ENCODE measurements around the gene PFDN5.
A peak's percentile ranks its signal among the peaks of the same experiment; 100 is the strongest.
"Not testable (repeated sequence)": the region's sequence is repeated elsewhere in the genome, so short reads cannot be mapped to it uniquely, and the experiment has no call there.

PFDN5 gene

DNA sequence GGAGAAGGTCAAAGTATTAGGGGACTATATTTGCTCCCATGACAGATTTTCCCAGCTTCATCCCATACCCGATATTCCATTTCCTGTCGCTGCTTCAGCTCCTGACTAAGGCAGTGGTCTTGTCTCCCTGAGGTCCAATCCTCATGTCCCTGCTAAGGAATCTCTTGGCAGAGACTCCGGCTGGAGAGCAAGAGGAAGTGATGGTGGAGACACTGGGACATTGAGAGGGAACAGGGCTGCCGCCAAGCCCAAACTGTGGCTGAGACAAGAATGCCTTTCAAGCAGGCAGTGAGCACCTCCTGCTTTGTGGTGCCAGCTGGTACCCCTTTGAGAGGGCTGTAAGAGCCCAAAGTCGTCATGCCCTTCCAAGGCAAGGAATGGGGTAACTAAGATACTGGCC is 35.3 kb downstream of the PFDN5 start:
- DNase-seq: no peak

DNA sequence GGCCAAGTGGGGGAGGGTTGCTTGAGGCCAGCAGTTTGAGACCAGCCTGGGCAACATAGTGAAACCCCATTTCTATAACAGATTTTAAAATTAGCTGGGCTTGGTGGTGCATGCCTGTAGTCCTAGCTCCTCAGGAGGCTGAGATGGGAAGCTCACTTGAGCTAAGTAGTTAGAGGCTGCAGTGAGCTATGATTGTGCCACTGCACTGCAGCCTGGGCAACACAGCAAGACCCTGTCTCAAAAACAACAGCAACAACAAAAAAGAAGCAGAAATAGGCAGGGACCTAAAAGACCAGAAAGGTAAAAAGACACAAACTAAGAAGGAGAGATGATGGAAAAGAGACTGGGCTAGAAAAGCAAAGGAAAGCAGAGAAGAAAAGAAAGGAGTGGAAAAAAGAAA is 37.0 kb downstream of the PFDN5 start:
- not testable (repeated sequence) for DNase-seq

DNA sequence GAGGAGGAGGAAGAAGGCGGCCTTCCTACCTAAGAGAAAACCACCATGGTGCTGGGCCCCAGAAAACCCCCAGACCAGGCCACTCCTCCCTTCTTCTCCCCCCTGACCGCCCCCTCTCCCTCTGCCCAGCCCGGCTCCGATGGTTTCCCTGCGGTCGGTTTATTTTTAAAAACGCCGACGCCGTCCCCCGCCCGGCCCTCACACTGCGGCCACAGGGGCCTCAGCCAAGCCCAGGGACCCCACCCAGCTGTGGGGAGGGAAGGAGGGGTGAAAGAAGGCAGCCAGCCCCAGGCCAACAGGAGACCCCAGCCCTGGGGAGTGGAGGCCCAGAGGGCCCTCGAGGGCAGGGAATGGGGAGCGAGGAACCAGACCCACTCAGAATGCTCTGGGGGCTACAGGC is 37.4 kb downstream of the PFDN5 start:
- DNase-seq: no peak

DNA sequence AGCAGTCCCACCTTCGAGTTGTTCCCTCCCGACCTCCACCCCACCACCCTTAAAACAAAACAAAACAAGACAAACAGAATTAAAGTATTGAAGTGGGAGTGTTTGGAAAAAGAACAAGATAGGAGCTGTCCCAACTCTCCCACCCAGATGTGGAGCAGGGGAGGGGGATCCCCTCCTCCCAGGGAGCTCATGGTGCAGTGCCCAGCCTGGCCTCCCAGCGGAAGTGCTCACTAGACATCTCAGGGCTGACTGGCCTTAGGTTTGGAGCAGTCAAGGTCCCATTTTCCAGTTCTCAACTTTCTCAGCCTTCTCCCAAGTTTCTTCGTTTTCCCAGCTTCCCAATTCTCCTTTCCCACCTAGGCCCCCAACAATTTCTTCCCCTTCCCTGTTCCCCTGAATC is 37.9 kb downstream of the PFDN5 start:
- no peak for DNase-seq

DNA sequence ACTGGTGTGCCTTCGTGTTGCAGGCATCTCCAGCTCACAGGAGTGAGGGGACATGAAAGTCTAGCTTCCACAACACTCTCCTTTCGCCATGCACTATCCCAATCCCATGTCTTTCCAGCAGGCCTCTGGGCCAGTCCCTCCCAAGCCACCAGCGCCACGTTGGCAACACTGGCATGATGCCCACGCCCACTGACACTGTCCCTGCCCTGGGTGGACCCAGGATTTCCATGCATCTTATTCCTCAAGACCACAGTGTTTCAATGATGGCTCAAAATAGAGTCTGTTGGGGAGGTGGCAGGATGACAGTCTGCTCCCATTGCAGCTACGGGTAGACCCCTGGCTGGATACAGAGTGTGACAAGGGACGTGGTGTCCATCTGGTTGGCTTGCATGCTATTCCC is 38.5 kb downstream of the PFDN5 start:
- no peak for DNase-seq

DNA sequence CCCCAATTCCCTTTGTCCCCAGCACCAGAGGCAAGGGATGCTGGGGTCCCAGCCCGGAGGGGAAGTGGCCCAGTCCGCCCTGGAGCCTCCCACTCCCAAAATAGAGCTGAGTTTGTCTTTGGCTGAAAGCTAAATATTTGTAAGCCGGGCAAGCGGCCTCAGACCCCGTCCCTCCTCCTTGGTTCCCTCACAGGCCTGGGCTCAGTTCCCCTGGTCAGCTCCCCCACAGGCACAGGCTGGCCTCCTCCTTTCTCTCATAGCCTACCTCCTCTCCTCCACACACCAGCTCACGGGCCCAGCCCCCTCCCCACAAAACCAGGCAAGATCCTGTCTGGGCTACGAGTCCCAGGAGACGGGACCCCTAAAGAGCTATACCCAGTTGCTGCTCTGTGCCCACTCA is 39.5 kb downstream of the PFDN5 start:
- no peak for DNase-seq

DNA sequence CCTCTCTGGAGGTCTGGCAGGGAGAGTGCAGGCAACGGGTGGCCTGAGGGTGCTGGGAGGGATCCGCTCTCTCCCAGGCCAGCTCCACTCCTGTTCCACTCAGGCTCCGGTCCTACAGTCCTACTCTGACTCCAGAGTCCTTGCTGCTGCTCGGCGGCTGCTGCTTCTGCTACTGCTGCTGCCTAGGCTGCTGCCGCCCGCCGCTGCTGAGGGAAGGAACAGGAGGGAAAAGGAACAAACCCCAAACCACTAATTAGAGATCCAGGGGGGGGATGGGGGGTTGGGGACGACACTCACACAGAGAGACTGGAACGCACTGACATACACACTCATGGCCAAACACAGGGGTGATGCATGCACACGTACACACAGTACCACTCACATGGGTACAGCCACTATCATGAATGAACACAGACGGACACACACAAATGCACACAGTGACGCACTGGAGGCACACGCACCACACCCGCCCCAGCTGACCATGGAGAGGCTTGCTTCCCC is 40.9 kb downstream of the PFDN5 start, which contains the start of gene SP7:
SP7 (minus strand) TSS at position 174 of the 501 bp plus-strand sequence. CDS start 708 bp downstream, outside the sequence.
- DNase-seq: no peak

DNA sequence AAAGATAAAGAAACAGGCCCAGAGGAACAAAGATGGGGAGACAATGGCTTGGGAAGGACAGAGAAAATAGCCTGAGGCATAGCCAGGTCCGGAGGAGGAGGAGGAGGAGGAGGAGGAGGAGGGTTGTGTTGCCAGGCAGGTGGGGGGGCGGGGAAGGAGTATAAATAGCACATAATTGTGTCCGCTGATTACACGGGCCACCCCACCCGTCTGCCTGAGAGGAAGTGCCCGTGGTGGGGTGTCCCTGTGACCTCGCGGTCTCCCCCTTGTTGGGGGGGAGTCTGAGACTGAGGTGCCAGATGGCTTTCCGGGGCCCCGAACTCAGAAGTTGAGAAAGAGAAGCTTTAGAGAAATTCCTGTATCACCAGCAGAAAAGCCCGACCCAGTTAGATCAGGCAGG is 42.7 kb downstream of the PFDN5 start:
- no peak for DNase-seq

DNA sequence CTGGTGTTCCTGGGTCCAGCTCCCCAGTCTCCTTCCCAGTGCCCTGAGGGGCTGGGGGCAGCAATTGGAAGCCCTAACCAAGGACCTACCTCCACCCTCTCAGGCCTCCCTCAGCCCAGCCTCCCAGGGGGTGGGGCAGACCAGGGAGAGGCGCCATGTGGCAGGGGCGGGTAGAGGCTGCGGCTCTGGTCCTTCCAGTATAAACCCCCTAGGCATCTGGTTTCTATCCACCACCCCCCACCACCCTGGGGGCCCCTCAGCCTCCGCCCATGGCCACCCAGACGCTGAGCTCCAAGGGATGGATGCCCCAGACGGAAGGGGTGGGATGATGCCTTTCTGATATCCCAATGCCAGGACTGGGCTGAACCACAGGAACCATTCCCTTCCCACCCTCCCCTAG is 43.6 kb downstream of the PFDN5 start:
- DNase-seq: no peak

DNA sequence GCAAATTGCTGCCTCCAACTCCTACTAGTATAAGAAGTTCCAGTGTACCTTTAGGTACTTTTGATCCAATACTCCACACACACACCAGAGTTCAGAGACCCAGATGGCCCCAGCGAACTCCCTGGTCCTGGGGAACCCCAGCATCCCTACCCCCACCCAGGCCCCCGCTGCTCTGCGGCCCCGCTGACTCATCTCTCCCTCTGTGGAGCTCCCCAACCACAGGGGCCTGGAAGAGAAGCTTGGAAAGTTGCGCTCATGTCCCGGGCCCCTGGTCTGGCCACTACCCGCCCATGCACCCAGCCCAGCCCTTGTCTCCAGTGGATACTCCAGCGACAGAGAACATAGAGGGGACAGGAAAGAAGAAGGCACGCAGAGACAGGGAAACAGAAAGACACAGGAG is 45.1 kb downstream of the PFDN5 start:
- DNase-seq: no peak

DNA sequence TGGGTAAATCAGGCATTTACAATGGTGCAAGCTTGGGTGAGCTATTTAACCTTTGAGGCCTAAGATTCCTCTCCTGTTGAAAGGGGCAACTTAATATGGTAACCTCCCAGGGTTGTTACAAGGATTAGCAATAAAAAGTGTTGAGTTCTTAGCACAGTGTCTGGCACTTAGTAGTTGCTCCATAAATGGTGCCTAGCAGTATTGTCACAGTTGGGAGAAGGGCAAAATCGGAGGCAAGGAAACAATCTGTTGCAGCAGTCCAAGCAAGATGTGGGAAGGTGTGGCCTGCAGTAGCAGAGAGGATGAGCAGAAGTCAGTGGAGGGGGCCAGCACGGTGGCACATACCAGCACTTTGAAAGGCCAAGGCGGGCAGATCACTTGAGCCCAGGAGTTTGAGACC is 48.1 kb downstream of the PFDN5 start:
- no peak for DNase-seq

DNA sequence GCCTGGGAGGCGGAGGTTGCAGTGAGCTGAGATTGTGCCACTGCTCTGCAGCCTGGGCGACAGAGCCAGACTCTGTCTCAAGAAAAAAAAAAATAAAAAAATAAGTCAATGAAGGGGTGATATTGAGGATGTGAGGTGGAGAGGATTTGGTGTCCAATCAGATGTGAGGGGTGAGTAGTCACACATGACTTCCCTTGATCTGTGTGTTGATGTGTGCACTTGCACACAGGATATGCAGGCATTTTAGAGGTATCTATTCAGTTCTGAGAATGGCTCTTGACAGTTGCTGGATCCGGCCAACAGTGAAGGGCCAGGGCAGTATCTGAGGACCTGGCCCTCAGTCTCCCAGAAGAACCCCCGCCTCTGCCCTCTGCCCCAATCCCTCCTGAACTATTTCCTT is 48.6 kb downstream of the PFDN5 start:
- no peak for DNase-seq

DNA sequence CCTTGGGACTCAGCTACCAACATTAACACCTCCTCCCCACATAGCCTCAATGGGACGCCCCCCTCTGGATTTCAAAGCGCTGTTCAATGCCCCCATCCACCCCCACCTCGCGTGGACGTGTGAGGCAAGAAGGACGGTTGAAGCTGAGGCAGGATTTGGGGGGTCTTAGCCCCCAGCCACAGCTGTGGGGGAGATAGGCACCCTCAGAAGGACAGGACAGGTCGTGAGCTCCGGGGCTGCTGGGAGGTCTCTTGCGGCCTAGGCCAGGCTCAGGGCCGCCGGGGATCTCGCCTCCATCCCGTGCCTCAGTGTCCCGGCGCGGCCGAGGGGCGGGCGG is 49.1 kb downstream of the PFDN5 start:
- no peak for DNase-seq

DNA sequence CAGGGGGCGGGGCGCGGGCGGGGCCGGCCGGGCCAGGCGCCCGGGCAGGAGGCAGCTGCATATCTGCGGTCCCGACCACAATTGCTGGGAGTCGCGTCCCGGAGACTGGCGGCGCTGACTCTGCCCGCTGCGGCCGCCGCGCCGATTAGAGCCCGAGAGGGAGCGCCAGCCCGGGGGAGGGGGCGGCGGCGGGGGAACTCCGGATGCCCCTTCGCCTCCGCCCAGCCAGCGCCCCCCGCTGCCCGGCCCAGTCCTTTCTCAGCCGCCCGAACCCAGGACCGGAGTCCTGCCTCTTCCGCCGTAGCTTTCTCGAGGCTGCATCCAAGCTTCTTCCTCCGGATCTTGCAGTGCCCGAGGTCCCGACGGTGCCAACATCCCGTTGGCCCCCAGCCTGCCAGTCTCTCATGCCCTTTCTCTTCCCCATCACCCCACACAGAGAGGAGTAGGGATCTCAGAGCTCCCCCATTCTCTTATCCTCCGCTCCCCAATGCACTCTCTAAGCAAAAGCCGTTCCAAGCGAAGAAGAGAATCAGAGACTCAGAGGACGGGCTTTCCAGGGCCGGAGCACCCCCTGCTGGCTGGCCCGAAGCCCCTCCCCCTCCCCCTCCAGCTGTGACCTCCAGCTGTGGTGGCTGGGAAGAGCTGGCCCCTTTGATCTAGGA is 49.6 kb downstream of the PFDN5 start:
- DNase-seq: peak; percentile 74

DNA sequence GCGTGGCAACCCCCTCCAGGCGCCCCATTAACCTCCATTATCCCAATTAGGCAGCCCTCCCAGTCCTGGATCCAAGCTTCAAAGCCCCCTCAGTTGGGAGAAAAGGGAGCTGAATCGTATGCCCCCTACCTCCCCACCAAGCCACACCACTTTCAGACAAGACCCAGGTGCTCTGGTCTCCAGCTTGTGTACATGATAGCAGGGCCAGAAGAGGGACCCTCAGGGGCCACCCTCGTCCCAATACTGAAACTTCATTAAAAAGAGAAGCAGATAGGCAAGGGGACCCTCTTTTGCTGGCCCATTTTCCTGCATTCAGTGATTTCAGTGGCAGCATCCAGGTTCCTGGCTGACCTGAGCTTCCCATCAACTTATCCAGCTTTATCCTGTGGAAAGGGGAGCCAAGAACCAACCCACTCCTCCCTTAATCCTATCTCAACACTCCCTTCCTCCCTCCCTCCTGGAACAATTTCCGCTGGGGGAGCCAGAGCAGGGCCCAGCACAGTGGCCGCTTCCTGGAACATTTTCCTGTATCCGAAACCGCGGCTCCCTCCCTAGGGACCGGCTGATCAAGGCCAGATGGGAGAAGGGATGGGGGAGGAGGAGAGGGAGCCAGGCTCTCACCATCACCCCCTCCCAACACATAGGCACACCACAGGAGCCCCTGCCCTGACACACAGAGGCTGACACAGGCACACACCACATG is 50.3 kb downstream of the PFDN5 start:
- DNase-seq: no peak

DNA sequence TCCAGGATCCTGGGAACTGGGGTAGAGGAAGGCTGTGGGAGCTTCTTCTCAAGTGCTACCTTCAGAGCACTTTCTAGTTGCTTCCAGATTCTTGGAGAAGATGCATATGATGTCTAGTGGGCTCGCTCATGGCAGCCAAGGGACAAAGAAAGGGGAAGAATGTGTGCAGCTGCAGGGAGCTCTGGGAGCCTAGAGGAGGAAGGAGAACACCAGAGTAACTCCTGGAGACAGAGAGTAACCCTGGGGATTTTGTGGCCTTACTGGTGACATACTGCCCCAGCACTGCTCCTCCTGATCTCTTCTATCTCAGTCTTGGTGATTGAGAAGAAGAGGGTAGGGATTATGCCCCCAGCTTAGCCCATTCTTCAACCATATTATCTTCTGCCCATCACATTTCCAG is 51.1 kb downstream of the PFDN5 start:
- DNase-seq: no peak

DNA sequence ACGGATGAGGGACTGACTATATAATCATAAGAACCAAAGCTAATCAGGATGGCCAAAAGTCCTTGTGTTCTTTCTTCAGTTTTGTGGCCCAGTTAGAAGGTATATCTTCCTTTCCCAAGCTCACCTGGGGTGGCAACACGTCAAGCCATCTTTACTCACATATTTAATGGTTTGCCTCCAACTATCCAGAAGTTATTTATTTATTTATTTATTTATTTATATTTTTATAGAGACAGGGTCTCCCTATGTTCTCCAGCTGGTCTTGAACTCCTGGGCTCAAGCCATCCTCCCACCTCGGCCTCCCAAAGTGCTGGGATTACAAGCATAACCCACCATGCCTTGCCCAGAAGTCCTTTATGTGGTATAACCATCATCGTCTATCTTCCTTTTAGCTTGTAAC is 52.6 kb downstream of the PFDN5 start:
- no peak for DNase-seq

Data from stimulated activated CD4-positive, alpha-beta T cell treated with anti-CD3 and anti-CD28 coated beads, Interleukin-4, amount 100 ng/mL, for 1 hour (primary cell).